Gastrocnemius medialis (tissue), 4 donors: ENCODE results near the gene HOXA3.

Source experiments
- CTCF ChIP-seq, 5 experiments: fragments of 450-650 bp in 3 of 5; fragments of 200-600 bp in 2 of 5; sonication (generic) in 2 of 5; IDR thresholded peaks in 4 of 5; conservative IDR thresholded peaks in 1 of 5; 1 replicate in 4 of 5; 2 replicates in 1 of 5; pipeline ENCODE4 v1.5.1; 2016 to 2019; ENCODE audit warnings: antibody characterized with exemption in 5 of 5, mild to moderate bottlenecking in 3 of 5, moderate library complexity in 3 of 5
- POLR2A ChIP-seq, 2 donors: fragments of 450-650 bp; IDR thresholded peaks; one replicate each; pipeline ENCODE4 v1.6.1; 2017; ENCODE audit warnings: antibody characterized with exemption in 2 of 2, mild to moderate bottlenecking in 2 of 2, moderate library complexity in 2 of 2

DNA sequence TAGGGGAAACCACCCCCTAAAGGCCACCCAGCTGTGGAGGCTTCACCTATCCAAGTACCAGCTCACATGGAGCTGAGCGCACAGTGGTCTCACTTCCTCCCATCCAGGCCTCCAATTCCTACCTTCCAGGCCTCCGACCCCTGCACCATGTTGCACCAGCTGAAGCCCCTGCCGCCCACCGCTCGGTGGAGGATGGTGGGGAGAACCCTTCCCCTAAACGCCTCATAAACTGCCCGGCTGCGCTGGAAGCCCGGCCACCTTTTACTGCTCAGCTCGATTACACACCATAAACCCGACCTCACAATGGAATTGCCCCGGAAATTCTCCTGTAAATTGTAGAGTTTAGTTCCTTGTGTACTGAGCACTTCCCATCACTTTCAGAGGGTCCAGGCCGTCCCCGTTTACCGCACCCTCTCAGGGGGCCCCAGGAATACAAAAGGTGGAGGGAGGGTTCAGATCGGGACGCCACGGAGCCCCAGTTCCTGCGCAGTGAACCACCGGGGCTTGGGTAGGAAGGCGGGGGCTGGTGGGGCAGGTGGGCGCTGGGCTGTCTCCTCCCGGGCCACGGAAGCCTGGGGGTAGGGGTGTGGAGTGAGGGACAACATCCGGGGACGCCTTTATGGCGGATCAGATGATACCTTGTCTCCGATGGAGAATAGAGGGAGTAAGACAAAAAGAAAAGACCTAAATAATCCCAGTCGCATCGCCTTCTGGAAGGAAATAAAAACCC is 5.5 kb upstream of the HOXA3 start:
- no peak for TF ChIP-seq CTCF (IDR thresholded peaks at IDR 0.05 in 4 of 5, conservative IDR thresholded peaks at IDR 0.05 in 1 of 5)
- no peak for TF ChIP-seq POLR2A (IDR thresholded peaks at IDR 0.05)
